Myocyte (in vitro differentiated cells): ENCODE results near the gene TPGS2. TPM values are rescaled to one million over a fixed set of nuclear protein-coding genes. Genes with fewer than 3 reads are reported as not detected.
"Not testable (repeated sequence)": the region's sequence is repeated elsewhere in the genome, so short reads cannot be mapped to it uniquely, and the experiment has no call there.

Source experiments
- DNase-seq: peaks from one replicate; pipeline ENCODE4 v3.0.0-alpha.2; 2012; ENCODE audit warnings: low read depth
- polyA plus RNA-seq: library from polyadenylated mRNA; unstranded; fragments of >200 nt; gene quantifications from one replicate; pipeline ENCODE4 v1.2.1, GENCODE V29; 2012; ENCODE audit warnings: missing spikeins
- total RNA-seq: library from RNA; depleted of rRNA; stranded (reverse); fragments of >200 nt; gene quantifications from 2 replicates; pipeline ENCODE4 v1.2.3, GENCODE V29; 2014

The TPGS2 gene, protein sequence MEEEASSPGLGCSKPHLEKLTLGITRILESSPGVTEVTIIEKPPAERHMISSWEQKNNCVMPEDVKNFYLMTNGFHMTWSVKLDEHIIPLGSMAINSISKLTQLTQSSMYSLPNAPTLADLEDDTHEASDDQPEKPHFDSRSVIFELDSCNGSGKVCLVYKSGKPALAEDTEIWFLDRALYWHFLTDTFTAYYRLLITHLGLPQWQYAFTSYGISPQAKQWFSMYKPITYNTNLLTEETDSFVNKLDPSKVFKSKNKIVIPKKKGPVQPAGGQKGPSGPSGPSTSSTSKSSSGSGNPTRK
- 68.9 and 120 TPM in 2 replicates for total RNA-seq
- polyA plus RNA-seq = 114 TPM

DNA sequence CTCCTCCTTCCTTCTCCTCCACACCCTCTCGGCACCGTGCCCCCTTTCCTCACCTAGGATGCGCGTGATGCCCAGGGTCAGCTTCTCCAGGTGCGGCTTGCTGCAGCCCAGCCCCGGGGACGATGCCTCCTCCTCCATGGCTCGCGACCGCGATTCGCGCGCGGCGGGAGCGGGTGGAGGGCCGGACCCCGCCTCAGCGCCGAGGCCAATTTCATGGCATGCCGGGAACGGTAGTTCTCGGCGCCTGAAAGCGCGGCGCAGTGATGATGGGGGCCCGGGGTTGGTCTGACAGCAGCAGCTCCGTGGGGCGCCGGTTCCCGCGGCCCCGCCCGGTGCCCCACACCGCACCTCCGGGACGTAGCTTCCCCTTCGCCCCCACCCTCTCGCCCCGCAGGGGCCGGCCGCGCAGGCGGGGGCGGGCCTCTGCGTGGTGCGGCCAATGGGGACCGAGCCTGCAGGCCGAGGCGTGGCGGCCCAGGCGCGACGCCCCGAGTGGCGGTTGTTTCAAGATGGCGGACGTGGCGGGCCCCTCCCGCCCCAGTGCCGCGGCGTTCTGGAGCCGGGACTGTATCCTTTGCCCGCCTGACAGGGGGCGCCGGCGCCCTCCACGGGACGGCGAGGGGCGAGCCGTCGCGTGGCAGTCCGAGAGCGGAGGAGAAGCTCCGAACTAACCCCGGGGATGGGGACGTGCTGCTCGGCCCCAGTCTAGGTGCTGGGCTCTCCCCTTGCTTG is at the start of gene TPGS2, which contains the start of gene KIAA1328:
Gene TPGS2 (minus strand): TSS at position 373 of the 732 bp plus-strand sequence. CDS start 235 bp downstream, at position 138.
Gene KIAA1328 (plus strand): TSS at position 498 of the 732 bp plus-strand sequence. CDS start 12 bp downstream, at position 510.
- DNase-seq = peak; percentile 91

DNA sequence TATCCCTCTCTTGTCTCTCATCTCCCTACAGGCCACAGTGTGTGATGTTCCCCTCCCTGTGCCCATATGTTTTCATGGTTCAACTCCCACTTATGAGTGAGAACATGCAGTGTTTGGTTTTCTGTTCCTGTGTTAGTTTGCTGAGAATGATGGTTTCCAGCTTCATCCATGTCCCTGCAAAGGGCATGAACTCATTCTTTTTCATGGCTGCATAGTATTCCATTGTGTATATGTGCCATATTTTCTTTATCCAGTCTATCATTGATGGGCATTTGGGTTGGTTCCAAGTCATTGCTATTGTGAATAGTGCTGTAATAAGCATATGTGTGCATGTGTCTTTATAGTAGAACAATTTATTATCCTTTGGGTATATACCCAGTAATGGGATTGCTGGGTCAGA is 45.0 kb upstream of the TPGS2 start:
- not testable (repeated sequence) for DNase-seq

DNA sequence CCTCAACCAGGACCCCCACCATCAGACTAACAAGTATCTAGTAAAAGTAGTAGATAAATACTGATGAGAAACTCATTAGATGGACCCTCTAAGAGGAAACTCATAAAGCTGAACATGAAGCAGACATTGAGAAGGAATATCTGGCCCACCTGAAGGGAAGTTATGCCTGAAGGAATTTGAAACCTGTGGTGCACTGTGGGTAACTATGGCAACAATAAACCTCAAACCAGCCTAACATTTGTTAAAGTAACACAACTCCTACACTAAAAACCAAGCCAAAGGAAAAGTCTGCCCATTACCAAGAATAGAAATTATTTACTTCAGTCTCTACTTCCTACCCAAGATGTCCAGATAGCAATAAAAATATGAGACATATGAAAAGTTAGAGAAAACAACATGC is 43.5 kb upstream of the TPGS2 start:
- DNase-seq = no peak

DNA sequence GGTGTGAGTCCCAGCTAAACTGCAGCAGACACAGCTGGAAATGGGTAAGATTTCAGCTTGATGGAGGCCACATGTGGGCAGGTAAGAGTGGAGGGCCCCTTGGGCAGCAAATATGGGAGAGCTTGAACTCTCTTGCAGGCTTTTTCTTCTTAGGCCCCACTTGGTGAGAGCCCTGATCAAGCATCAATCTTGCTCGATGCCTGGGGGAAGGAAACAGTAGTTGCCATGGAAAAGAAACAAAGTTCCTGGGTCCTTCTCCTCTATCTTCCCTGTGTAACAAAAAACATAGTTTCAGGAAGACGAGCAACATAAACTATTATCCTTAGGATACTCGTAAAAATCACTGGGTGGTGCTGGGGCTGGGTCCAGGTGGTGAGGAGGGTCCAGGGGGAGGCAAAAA is 43.0 kb upstream of the TPGS2 start:
- no peak for DNase-seq

DNA sequence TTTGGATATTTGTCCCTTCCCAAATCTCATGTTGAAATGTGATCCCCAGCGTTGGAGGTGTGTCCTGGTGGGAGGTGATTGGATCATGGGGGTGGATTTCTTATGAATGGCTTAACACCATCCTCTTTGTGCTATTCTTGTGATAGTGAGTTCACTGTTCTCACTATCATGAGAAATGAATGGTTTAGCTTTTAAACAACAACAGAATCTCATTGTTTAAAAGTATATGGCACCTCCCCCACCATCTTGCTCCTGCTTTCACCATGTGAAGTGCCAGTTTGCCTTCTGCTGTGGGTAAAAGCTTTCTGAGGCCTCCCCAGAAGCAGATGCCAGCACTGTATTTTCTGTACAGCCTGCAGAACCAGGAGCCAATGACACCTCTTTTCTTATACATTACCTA is 38.3 kb upstream of the TPGS2 start:
- DNase-seq = no peak

DNA sequence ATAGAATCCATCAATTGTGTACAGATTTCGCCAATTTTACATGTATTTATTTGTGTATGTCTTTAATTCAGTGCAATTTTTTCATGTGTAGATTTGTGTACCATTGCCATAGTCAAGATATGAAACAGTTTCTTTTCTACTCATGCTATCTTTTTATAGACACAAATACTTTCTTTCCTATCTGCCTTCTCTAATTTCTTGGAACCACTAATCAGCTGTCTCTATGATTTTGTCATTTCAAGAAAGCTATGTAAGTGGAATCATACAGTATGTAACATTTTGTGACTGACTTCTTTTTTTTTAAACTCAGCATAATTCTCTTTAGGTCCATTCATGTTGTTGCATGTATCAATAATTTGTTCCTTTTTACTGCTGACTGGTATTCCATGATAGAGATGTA is 33.4 kb upstream of the TPGS2 start:
- DNase-seq = no peak

DNA sequence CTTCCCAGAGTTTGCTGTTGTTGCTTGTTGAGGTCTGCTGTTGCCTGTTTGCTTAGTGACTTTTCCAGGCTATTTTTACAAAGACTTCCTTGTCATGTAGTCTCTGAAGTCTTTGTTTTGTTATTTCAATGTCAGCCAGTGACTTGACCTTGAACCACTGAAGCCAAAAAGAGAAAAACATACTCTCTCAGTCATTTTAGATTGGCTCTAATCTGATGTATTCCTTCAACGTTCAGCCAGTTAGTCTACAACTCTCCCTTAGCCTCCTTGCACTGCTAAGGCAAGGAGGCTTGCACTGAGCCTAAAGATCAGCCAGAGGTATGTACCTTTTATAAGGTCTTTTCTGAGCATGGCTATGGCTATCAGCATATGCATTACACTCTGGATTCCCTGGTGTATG is 28.0 kb upstream of the TPGS2 start:
- DNase-seq = no peak

DNA sequence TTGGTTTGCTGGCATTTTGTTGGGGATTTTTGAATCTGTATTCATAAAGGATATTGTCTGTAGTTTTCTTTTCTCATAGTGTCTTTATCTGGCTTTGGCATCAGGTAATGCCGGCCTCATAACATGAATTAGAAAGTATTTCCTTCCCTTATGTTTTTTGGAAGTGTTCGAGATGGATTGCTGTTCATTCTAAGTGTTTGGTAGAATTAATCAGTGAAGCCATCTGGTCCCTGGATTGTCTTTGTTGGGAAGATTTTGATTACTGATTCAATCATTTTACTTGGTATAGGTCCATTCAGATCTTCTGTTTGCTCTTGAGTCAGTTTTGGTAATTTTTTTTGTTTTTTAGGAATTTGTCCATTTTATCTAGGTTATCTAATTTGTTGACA is 22.4 kb upstream of the TPGS2 start:
- DNase-seq = no peak

DNA sequence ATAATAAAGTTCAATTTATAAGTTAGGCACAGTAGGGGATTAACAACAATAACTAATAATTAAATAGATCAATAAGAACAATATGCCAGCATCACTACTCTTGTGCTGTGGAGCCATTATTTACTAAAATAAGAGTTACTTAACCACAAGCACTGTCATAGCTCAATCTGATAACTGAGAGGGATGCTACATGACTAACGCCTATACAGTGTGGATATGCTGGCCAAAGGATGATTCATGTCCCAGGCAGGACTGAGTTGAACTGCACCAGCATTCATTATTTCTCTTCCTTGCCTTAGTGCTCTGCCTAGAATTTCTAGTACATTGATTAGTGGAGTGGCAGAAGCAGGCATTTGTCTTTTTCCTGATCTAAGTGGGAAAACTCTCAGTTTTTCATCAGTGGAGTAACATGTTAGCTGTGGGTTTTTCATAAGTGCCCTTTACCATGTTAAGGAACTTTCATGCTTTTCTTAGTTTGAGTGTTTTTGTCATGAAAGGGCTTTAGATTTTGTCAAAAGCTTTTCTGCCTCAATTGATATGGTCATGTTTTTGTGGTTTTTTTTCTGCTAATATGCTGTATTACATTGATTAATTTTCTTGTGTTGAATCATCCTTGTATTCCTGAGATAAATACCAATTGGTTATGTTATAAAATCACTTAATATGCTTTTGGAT is 21.9 kb upstream of the TPGS2 start:
- peak; percentile 74 for DNase-seq

DNA sequence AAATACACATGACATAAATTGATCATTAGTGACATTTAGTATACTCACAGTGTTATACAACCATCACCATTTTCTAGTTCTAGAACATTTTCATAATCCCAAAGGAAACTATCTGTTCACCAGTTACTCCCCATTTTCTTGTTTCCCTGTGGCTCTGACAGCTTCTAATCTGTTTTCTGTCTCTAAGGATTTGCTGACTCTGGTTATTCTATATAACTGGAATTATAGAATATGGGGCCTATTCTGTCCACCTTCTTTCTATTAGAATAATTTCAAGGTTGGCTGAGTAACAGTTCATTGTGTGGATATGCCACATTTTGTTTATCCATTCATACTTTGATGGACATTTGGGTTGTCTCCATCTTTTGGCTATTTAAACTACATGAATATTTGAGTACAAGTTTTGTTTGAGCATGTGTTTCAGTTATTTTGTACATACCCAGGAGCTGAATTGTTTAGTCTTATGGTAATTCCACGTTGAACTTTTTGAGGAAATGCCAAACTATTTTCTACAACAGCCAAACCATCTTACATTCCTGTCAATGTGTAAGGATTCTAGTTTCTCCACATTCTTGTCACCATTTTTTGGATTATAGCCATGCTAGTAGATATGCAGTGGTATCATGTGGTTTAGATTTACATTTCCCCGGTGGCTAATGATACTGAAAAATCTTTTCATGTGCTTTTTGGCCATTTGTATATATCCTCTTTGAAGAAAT is 20.6 kb upstream of the TPGS2 start:
- no peak for DNase-seq

DNA sequence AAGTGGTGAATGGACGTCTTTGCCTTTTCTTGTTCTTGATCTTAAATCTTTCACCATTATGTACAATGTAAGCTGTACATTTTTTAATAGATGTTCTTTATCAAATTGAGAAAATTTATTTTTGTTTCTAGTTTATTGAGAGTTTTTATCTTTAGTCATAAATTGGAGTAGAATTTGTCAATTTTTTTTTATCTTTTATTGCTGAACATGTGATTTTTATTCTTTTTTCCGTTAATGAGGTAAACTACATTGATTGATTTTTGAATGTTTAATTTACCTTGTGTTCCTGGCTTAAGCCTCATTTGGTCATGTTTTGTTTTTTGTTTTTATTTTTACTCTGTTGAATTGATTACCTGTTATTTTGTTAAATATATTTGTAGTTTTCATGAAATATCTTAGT is 19.8 kb upstream of the TPGS2 start:
- no peak for DNase-seq

DNA sequence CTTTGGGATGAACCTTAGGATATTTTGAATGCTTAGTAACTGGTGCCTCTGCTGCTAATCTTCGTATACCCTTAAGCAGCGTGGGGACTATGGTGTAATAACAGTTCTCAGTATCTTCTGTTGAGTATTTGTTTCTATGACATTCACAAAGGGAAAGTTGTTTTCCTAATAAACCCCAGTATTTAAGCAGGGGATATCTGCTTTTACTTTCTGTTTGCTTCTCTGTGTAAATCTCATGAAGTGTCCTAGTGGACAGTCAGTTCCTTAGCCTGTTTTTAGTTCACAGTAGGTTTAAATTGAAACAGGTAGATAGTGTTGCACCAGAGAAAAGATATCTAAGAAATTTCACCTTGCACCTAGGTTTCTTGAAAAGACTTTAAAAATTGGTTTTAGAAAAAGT is 15.0 kb upstream of the TPGS2 start:
- no peak for DNase-seq

DNA sequence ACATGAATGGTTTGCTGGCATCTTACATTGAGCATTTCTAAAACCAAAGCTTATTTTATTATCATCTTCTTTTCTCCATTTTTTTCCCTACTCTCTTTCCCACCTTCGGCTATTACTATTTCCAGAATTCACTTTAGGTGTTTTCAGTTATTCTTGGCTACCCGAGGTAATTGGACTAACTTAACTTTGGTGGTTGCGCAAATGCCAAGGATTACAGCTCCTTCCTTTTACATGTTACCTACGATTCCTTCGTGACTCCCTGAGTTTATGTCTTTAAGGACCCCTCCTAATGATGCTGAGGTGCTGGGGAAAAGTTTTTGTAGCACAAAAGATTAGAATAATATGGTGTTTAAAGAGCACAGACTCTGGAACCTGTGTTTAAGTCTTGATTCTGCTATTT is 14.4 kb upstream of the TPGS2 start:
- DNase-seq = no peak

DNA sequence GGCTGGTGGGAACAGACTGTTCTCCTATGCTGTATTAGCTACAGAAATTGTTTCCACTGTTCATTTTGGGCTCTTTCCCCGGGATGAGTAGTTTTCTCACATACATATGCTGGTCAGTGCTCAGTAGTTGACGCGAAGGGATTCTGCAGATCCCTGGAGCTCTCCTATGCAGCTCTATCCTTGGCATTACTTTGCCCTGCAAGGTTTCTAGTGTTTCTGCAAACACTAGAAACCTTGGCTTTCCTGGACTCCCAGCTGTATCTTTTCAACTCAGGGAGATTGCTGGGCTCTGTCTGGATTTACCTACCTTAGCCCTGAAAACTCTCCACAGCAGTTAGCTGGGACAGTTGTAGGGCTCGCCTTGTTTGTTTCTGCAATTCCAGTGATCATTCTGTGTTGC is 11.0 kb upstream of the TPGS2 start:
- no peak for DNase-seq

DNA sequence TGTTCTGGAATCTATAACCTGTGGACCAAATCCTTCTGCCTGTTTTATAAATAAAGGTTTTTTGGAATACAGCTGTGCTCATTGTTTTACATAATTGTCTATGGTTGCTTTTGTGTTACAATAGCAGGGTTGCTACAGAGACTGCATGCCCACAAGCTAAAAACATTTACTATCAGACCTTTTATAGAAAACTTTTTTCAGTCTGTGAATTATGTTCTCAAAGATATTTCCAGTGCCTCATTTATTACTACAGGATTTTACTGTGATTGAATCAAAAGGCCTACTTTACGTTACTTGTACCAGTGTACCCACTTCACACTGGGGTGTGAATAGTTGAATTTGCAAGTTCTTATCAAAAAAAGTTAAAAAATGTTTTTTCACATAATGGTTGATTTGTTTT is 7.1 kb upstream of the TPGS2 start:
- no peak for DNase-seq

DNA sequence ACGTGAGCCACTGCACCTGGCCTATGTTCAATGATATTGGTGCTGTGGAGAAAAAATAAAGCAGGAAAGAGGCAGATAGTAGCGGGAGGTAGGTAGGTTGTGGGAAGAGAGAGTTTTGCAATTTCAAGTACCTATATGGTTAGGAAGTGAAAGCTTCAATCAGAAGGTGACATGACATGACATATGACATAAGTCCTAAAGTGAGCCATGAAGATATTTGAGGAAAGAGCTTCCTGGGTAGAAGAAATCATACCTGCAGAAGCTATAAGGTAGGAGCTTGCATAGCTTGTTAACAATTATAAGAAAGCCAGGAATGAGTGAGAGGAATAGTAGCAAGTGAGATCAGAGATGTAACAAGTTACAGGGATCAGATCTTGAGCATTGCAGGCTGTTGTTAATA is 4.3 kb upstream of the TPGS2 start:
- no peak for DNase-seq

DNA sequence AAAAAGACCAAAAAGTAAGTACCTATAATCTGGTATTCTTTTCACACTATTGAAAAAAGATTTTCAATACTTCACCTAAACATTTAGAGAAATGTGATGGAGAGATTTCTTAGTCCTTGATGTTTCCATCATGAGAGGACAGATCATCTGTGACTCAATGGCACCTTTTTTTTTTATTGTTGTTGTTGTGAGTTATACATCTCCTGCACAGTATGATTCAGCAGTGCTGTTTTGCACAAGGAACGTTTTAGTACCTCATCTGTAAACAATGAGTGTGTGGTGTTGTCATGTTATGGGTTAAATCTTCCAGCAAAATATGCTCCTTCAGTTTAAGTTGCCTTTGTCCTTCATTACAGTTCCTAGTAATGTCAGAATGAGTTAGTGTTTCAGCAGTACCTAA is 2.3 kb upstream of the TPGS2 start:
- no peak for DNase-seq

DNA sequence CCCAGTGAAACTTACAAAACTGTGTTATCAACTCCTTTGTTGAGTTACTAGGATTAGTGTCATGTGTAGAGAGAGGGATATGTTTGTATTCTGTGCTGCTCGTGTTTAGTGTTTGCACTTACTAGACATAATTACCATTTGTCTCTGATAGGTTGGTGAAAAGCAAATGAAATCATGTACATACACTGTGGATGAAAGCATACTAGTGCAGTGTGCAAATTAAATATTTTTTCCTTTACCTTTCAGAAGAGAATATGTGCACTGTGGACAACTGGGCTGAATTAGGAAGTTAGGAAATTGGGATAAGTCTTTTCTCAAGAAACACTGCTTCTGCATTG is 1.3 kb upstream of the TPGS2 start:
- DNase-seq = no peak

DNA sequence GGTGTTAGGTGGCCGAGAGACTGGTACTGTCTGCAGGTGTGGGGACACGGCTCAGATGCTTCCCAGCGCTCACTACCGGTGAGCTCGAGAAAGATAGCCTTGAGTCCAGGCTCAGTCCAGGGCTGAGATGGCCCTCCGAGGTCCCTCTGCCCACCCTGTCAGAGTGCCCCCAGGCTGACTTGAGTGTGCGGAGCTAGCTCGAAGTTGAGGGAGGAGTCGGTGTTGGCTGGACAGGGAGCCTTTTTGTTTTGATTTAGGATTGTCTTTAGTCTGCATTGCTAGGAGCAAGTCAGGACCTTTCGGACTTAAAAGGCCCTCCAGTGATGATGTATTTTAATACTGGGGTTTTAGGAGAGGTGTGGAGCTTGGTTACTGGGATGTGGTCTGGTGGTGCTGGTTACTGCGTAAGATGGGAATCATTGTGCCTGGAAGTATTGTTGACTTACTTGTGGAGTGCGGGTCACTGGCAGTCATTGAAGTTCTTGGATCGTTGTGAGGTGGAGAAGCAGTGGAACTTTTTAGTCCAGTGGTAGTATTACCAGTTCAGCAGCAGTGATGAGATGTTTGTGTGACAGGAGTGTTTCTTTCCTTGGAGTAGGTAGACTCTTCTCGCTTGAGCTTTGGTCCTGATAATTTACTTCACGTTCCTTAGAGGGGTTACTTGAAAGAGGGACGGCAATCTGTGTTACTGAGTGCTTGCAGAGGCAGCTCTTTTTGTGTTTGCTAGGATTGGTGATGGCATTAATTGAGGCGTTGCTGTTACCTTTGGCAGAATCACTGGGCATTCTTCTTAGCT is 758 bp upstream of the TPGS2 start:
- no peak for DNase-seq

DNA sequence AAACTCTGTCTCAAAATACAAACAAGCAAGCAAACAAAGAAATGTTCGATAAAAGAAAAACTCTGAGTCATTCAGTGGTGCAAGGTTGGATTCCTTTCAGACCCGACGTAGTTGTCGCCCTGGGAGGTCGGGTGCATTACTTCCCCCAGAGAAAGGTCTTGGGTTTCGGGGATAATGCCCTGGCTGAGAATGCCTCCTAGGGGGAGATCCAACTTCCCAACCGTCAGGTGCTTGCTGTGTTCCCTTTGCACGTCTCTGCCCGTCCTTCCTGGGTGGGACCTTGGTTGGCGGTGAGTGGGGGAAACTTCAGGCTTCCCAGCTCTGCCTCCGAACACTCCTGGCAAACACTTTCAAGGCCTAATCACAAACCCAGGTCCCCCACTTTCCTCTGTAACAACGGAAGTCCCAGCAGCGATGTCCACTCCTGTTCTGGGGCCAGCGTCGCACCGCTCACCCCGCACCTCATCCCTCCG is 609 bp downstream of the TPGS2 start:
- DNase-seq = peak; percentile 44

DNA sequence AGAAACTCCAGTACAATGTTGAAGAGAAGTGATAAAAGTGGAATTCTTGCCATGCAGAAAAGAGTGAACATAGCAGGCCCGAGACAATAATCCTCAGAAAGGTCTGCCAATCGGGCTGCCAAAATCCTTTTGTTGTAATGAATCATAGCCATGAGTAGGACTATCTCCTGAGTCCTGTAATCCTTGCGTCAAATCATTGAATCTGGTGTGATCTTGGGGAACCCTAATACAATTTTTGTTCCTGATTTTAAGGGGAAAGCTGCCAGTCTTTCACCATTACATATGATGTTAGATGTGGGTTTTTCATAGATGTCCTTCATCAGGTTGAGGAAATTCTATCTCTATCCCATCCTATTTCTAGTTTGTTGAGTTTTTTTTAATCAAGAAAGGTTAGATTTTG is 2.2 kb downstream of the TPGS2 start:
- DNase-seq = no peak
